Measurements from ENCODE around the gene AKR1B1. TPM values are rescaled to one million over a fixed set of nuclear protein-coding genes. Genes with fewer than 3 reads are reported as not detected.
"Not testable (repeated sequence)": the region's sequence is repeated elsewhere in the genome, so short reads cannot be mapped to it uniquely, and the experiment has no call there.

Gene AKR1B1
- 168 and 178 TPM in 2 replicates for total RNA-seq (2014; rRNA removed; shearing (Covaris generic))
- polyA plus RNA-seq (2014; cell fraction: nucleus; rRNA removed) = 222 and 302 TPM in 2 replicates

DNA sequence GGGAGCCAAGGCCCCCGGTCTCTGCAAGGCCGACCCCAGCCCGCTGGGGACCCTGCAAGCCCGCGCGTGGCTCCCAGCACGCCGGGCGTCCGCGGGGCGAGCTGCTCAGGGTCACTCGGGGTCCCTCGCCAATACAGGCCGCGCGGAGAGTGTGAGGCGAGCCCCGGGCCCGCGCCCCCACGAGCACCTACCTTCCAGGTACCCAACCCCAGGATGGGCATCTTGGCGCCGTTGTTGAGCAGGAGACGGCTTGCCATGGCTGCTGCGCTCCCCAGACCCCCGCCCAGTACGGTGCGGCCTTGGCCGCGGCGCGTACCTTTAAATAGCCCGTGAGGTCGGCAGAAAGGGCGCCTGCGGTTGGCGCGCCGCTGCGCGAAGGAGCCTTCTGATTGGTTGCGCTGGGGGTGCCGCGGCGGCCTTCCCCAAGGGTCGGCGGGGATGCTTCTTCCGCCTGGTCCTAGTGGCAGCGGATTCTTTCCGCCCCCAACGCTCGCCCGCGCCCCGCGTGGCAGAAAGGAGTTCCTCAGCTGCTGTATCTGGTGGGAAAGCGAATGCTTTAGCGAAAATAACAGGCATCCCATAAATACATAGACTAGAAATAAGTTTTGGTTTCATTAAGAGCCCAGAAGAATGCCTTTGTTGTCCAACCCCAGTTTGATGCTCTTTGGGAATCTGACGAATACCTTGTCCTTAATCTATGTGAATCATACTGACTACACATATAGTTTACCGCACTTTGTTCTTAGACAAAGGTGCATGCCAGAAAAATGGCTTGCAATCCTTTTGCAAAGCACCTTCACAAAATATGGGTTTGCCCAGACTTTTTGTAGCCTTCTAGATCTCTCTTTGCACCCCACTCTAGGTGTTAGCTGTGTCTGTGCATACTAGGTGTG, at the start of gene AKR1B1:
TSS of gene AKR1B1 (minus strand) at position 295 of the 893 bp plus-strand sequence. CDS start at position 257, 38 bp downstream.
- peak; percentile 88 for DNase-seq (ENCODE audit: extremely low read depth, low read depth)

DNA sequence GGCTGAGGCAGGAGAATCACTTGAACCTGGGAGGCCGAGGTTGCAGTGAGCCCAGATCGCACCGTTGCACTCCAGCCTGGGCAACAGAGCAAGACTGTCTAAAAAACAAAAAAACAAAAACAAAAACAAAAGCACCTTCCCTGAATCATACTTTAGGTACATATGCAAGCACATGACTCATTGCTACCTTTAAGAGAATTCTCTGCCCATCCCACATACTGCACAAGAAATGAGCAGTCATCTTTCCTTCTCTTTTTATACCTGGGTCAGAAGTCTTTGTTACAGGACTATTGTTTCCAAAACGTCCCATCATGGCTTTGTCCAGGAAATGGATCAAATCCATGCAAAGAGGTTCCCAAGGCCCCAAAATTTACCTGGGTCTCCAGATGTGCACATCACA, 47.0 kb upstream of the AKR1B1 start:
- no peak for DNase-seq (ENCODE audit: extremely low read depth, low read depth)

- DNase-seq (ENCODE audit: extremely low read depth, low read depth) = no peak
Observed at GRCh38 chr7:134504660-134505164, 45.8 kb upstream of the AKR1B1 start.

DNA sequence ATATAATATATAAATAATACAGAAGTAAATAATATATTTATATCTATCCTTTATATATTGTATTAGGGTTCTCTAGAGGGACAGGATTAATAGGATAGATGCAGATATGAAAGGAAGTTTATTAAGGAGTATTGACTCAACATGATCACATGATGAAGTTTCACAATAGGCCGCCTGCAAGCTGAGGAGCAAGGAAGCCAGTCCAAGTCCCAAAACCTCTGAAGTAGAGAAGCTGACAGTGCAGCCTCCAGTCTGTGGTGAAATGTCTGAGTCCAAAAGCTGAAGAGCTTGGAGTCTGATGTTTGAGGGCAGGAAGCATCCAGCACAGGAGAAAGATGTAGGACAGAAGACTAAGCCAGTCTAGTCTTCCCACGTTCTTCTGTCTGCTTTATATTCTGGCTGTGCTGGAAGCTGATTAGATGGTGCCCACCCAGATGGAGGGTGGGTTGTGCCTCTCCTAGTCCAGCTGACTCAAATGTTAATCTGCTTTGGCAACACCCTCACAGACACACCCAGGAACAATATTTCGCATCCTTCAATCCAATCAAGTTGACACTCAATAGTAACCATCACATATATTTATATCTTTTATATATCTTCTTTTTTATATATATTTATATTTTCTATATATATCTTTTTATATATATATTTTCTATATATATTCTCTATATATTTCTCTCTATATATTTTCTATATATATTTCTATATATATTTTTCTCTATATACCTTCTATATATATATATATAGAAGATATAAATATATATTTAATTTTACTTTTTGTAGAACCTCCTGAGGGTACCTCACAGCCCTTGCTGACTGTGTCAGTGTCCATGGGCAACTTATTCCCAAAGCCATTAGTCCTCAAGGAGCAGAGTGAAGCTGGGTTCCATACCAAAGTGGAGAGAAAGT, 43.8 kb upstream of the AKR1B1 start:
- no peak for DNase-seq (ENCODE audit: extremely low read depth, low read depth)

GRCh38 chr7:134500982-134501381, 42.1 kb upstream of the AKR1B1 start:
- no peak for DNase-seq (ENCODE audit: extremely low read depth, low read depth)

DNA sequence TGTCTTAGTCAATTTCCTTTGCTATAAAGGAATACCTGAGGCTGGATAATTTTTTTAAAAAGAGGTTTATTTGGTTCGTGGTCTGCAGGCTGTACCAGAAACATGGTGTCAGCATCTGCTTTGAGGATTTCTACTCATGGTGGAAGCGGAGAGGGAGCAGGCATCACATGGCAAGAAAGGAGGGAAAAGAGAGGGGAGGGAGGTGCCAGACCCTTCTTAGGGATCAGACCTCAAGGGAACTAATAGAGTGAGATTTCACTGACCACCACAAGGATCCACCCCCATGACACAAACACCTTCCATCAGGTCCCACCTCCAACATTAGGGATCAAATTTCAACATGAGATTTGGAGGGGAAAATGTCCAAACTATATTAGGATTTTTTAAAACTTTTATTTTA, 41.5 kb upstream of the AKR1B1 start:
- no peak for DNase-seq (ENCODE audit: extremely low read depth, low read depth)

GRCh38 chr7:134495546-134495945, 36.6 kb upstream of the AKR1B1 start:
- no peak for DNase-seq (ENCODE audit: extremely low read depth, low read depth)

- DNase-seq (ENCODE audit: extremely low read depth, low read depth) = no peak
Observed at GRCh38 chr7:134493091-134493490, 34.2 kb upstream of the AKR1B1 start.

- DNase-seq (ENCODE audit: extremely low read depth, low read depth) = not testable (repeated sequence)
Observed at GRCh38 chr7:134487721-134488120, 28.8 kb upstream of the AKR1B1 start.

DNA sequence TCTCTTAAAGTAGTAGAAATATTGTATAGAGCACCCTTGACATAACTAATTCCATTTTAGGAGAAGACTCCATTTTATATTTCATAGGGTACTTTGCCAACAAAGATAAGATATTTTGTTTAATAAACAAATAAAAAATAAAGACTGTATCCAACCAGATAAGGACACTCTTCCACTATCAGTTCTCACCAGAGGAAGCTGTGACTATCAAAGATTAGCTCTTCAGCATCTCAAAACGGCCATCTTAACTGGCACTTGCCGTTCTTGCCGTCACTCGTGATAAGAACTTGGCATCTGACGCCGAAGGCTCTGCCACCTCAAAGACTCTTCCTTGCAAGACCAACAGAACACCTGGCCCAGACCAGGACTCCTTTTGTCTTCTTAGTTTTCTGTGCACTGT, 26.3 kb upstream of the AKR1B1 start:
- no peak for DNase-seq (ENCODE audit: extremely low read depth, low read depth)

GRCh38 chr7:134483296-134483695, 24.4 kb upstream of the AKR1B1 start:
- DNase-seq (ENCODE audit: extremely low read depth, low read depth) = no peak

DNA sequence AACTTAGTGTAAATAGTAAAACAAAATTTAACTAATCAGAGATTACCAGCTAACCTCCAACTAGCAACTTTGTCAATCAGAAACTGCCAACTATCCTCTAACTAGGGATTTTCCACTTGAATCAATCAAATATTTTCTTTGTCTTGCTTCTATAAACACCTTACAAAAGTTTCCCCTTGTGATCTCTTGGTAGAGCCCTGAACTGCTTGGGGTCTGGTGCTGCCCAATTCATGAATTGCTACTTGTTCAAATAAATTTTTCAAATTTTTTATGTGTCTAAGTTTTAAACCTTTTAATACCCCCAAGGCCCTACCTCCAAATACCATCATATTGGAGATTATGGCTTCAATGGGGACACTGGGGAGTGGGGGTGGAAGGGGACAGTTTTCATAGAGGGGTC, 24.0 kb upstream of the AKR1B1 start:
- DNase-seq (ENCODE audit: extremely low read depth, low read depth) = no peak

GRCh38 chr7:134481167-134481566, 22.3 kb upstream of the AKR1B1 start:
- no peak for DNase-seq (ENCODE audit: extremely low read depth, low read depth)

GRCh38 chr7:134480730-134481129, 21.8 kb upstream of the AKR1B1 start:
- peak; percentile 47 for DNase-seq (ENCODE audit: extremely low read depth, low read depth)

- no peak for DNase-seq (ENCODE audit: extremely low read depth, low read depth)
Observed at GRCh38 chr7:134480202-134480601, 21.3 kb upstream of the AKR1B1 start.

DNA sequence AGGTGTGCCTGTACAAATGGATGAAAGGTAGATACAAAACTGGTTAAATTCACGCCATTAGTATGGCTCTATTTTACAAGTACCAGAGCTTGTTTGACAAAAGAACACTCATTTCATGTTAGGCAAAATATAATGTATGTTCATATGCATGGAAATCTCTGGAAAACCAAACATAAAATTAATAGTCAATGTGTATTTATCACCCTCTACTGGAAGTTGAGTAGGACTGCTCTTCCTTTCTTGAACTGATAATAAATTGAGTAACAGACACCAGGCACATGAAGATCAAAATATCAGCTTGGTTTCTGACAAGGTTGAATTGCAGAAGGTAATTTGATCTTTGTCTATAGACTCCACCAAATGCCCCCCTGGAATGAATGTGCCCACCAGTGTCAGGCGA, 19.8 kb upstream of the AKR1B1 start:
- no peak for DNase-seq (ENCODE audit: extremely low read depth, low read depth)

DNA sequence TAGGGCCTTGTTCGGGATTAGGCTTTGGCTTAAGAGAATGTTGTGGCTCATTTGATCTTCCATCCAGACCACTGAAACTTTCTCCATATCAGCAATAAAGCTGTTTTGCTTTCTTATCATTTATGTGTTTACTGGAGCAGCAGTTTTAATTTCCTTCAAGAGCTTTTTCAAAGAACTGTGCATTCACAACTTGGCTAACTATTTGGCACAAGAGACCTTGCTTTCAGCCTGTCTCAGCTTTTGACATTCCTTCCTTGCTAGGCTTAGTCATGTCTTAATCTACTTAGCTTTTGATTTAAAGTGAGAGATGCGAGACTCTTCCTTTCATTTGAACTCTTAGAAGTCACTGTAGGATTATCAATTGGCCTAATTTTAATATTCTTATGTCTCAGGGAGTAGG, 19.1 kb upstream of the AKR1B1 start:
- no peak for DNase-seq (ENCODE audit: extremely low read depth, low read depth)

GRCh38 chr7:134476044-134476443, 17.1 kb upstream of the AKR1B1 start:
- no peak for DNase-seq (ENCODE audit: extremely low read depth, low read depth)

DNA sequence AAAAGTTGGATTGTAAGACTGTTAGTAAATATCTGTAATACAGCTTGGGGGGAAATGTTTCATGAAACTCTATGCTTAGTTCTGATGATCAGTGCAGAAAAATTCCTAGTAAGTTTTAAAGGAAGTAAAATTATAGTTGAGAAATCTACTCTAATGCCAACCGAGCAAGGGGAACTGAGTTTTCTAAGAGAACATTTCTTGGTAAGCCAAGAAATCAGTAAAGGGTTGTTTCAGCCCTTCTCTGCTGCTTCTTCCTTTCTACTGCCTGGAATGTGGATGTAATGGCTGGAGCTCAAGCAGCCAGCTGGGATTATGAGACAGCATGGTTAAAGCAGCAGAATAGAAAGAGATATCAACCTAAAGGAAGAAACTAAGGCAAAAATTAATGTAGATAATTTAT, 15.9 kb upstream of the AKR1B1 start:
- DNase-seq (ENCODE audit: extremely low read depth, low read depth) = no peak

DNA sequence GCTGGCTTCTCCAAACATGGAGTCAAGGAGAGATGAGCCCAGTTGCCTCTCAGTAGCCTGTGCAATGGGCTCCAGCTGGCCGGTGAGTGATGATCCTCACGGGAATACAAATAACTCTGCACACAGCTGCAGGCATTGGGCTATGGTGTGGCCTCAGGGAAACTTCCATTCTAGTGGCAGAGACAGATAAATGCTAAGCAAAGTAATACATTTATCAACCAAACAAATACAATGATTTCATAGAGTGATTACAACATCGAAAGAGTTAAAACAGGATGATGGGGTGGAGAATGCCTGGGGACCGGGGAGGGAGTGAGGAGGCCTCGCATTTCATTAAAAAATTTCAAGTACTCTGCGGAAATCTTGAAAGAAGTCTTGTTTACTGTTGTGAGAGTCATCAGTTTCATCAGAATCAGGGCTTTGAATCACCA, 15.0 kb upstream of the AKR1B1 start:
- no peak for DNase-seq (ENCODE audit: extremely low read depth, low read depth)

- DNase-seq (ENCODE audit: extremely low read depth, low read depth) = no peak
Observed at GRCh38 chr7:134472572-134473244, 13.8 kb upstream of the AKR1B1 start.
